GM10248 (cell line): ENCODE measurements around the gene MYORG.

Experiments used
- CTCF ChIA-PET: fragments of 300-600 bp; sonication (Branson Sonifier 250); formaldehyde crosslinking; extraction: SDS; loops from one replicate; lab custom pipeline; 2021; ENCODE audit warnings: antibody characterized with exemption; lab: Yijun Ruan, JAX
- POLR2A ChIA-PET: fragments of 350-650 bp; sonication (Branson Sonifier 250); formaldehyde crosslinking; extraction: SDS; loops from one replicate; lab custom pipeline; 2020; ENCODE audit warnings: antibody characterized with exemption; lab: Yijun Ruan, JAX
- DNase-seq: peaks from one replicate; pipeline ENCODE4 v3.0.0; 2012; ENCODE audit errors: extremely low spot score
- TF ChIP-seq, protein P1 (sequence below): IDR thresholded peaks from 2 replicates; pipeline ENCODE4 v1.5.1; 2012; ENCODE audit warnings: mild to moderate bottlenecking, low read depth; ENCODE audit errors: extremely low read depth, missing control alignments, control extremely low read depth

The MYORG gene

DNA sequence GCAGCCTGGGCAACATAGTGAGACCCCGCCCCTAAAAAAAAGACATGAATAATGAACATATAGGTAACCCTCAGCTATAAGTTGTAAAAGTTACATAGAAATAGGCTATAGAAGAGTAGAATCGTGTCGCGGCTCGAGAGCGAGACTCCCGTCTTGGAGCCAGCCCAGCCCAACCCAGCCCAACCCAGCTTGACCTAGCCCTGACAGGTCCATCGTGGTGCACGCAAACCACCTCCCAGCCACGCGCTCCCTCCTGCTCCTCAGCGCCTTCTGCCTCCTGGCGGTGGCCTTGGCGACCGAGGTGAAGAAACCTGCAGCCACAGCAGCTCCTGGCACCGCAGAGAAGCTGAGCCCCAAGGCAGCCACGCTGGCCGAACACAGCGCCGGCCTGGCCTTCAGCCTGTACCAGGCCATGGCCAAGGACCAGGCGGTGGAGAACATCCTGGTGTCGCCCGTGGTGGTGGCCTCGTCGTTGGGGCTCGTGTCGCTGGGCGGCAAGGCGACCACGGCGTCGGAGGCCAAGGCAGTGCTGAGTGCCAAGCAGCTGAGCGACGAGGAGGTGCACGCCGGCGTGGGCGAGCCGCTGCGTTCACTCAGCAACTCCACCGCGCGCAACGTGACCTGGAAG lies 58.4 kb downstream of the MYORG start:
- POLR2A ChIA-PET: no interaction called here
- CTCF ChIA-PET: interaction anchor here (1.5 to 1.7 kb wide), 2 partner anchors 10 to 14 kb away, joined by 3 to 5 read pairs; no protein-coding TSS in a partner anchor
- no peak for DNase-seq
- TF ChIP-seq, protein P1, sequence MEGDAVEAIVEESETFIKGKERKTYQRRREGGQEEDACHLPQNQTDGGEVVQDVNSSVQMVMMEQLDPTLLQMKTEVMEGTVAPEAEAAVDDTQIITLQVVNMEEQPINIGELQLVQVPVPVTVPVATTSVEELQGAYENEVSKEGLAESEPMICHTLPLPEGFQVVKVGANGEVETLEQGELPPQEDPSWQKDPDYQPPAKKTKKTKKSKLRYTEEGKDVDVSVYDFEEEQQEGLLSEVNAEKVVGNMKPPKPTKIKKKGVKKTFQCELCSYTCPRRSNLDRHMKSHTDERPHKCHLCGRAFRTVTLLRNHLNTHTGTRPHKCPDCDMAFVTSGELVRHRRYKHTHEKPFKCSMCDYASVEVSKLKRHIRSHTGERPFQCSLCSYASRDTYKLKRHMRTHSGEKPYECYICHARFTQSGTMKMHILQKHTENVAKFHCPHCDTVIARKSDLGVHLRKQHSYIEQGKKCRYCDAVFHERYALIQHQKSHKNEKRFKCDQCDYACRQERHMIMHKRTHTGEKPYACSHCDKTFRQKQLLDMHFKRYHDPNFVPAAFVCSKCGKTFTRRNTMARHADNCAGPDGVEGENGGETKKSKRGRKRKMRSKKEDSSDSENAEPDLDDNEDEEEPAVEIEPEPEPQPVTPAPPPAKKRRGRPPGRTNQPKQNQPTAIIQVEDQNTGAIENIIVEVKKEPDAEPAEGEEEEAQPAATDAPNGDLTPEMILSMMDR: no peak

DNA sequence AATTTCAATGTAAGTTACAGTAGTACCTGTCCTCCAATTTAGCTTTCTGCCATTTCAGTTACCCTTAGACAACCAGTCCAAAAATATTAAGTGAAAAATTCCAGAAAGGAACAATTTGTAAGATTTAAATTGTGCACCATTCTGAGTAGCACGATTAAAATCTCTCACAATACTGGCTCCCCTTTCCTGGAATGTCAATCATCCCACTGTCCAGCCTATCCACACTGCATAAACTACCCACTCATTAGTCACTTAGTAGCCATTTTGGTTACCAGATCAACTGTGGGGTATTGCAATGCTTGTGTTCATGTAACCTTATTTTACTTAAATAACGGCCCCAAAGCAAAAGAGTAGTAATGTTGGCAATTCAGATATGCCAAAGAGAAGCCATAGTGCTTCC lies 59.3 kb downstream of the MYORG start:
- no peak for DNase-seq
- TF ChIP-seq, protein P1: no peak
- CTCF ChIA-PET: interaction anchor here (1.5 kb wide), 1 partner anchor 15 kb away, joined by 3 read pairs; no protein-coding TSS in a partner anchor
- POLR2A ChIA-PET: no interaction called here
